GM23338 (cell line): ENCODE results near the gene LRRD1. TPM values are rescaled to one million over a fixed set of nuclear protein-coding genes. Genes with fewer than 3 reads are reported as not detected.

Experiments used
- ETS1 ChIP-seq: IDR thresholded peaks from 2 replicates; pipeline ENCODE4 v1.6.1; 2016; ENCODE audit warnings: antibody characterized with exemption
- EZH2 ChIP-seq: fragments of 200-600 bp; sonication (generic); IDR thresholded peaks from one replicate; pipeline ENCODE4 v1.8.0; 2017; ENCODE audit warnings: antibody characterized with exemption, mild to moderate bottlenecking, low read depth; ENCODE audit not compliant: unreplicated experiment
- EZH2phosphoT487 ChIP-seq: fragments of 200-600 bp; sonication (generic); IDR thresholded peaks from one replicate; pipeline ENCODE4 v1.8.1; 2018; ENCODE audit warnings: antibody characterized with exemption; ENCODE audit not compliant: unreplicated experiment
- NANOG ChIP-seq: IDR thresholded peaks from 2 replicates; pipeline ENCODE4 v1.6.1; 2016; ENCODE audit warnings: antibody characterized with exemption, borderline replicate concordance
- POLR2AphosphoS5 ChIP-seq: IDR thresholded peaks from 2 replicates; pipeline ENCODE4 v1.6.1; 2016; ENCODE audit warnings: antibody characterized with exemption, low read depth
- REST ChIP-seq: IDR thresholded peaks from one replicate; pipeline ENCODE4 v1.6.1; 2018; ENCODE audit warnings: antibody characterized with exemption; ENCODE audit not compliant: unreplicated experiment
- ZNF114 ChIP-seq: fragments of 250-450 bp; sonication (Bioruptor Pico); IDR thresholded peaks from 2 replicates; pipeline ENCODE4 v1.5.0; 2020; ENCODE audit warnings: mild to moderate bottlenecking, moderate library complexity
- ZNF331 ChIP-seq: fragments of 250-450 bp; sonication (Bioruptor Pico); IDR thresholded peaks from 2 replicates; pipeline ENCODE4 v1.5.0; 2020; ENCODE audit warnings: low read depth, mild to moderate bottlenecking, moderate library complexity
- ZNF462 ChIP-seq: fragments of 250-450 bp; sonication (Bioruptor Pico); IDR thresholded peaks from 2 replicates; pipeline ENCODE4 v1.5.0; 2020; ENCODE audit warnings: mild to moderate bottlenecking, moderate library complexity
- microRNA-seq: library from miRNA; unstranded; fragments of <30 nt; microRNA quantifications from one replicate; pipeline ENCODE4, GENCODE V29; 2017
- polyA plus RNA-seq: library from polyadenylated mRNA; unstranded; fragments of >200 nt; fragmentation: Nextera tagmentation; extraction: Ambion mirVana; gene quantifications from 2 replicates; pipeline ENCODE4 v1.2.1, GENCODE V29; 2016
- small RNA-seq: library from RNA; depleted of rRNA; stranded (forward); fragments of <200 nt; gene quantifications from one replicate; pipeline ENCODE3, GENCODE V24; 2014; ENCODE audit warnings: low replicate concordance
- total RNA-seq: library from RNA; depleted of rRNA; stranded (reverse); fragments of >200 nt; shearing (Covaris generic); gene quantifications from 2 replicates; pipeline ENCODE4 v1.2.3, GENCODE V29; 2014; rRNA removed

Gene LRRD1
- total and polyA plus RNA-seq, 2 experiments from 2014 or later, result 0.11 TPM; not detected in 1

- TF ChIP-seq ZNF462 (no peak), ZNF331 (CRISPR knock-in tag) (no peak), POLR2AphosphoS5 (no peak), EZH2phosphoT487 (no peak), ETS1 (no peak), EZH2 (no peak), ZNF114 (no peak), NANOG (no peak), REST (no peak)
Observed at GRCh38 chr7:92095380-92095779, 83.6 kb downstream of the LRRD1 start (continued).

Small RNA genes lying within 50 kb of the gene (microRNA-seq; reads per million reads assigned to microRNA genes)
- not detected for gene MIR1285-1

Small RNA genes lying within 50 kb of the gene (small RNA-seq; reads per million reads assigned to genes)
- not detected for gene MIR1285-1
- gene RF00019, result not detected

Other genes with a start within 250 kb of the LRRD1 start
- gene AKAP9, start 238.3 kb downstream of the LRRD1 start, total RNA-seq, result 29.4 and 33.5 TPM in 2 replicates
- gene AKAP9, start 238.3 kb downstream of the LRRD1 start, polyA plus RNA-seq, result 51.9 and 67.4 TPM in 2 replicates
- 163 and 166 TPM in 2 replicates for gene CYP51A1, start 44.7 kb downstream of the LRRD1 start, total RNA-seq
- gene CYP51A1, start 44.7 kb downstream of the LRRD1 start, polyA plus RNA-seq, result 62.0 and 65.6 TPM in 2 replicates
- gene KRIT1, start 66.8 kb upstream of the LRRD1 start, total RNA-seq, result 54.3 and 59.8 TPM in 2 replicates
- 49.6 and 51.2 TPM in 2 replicates for gene KRIT1, start 66.8 kb upstream of the LRRD1 start, polyA plus RNA-seq
- gene ANKIB1, start 66.8 kb upstream of the LRRD1 start, total RNA-seq, result 39.8 and 40.3 TPM in 2 replicates
- 17.1 and 19.1 TPM in 2 replicates for gene ANKIB1, start 66.8 kb upstream of the LRRD1 start, polyA plus RNA-seq